Measurements from ENCODE around the gene PPP2R2C. TPM values are rescaled to one million over a fixed set of nuclear protein-coding genes. Genes with fewer than 3 reads are reported as not detected.

Gene PPP2R2C
- total RNA-seq, 6 experiments from 2014 or later = 0.14 to 0.25 (median 0.23) TPM; not detected in 2

GRCh38 chr4:6516281-6516680 is 43.9 kb upstream of the PPP2R2C start:
- Mint-ChIP-seq H3K27ac (no peak overlapping the region), H3K27me3 (ENCODE audit: insufficient read depth) (peaks cover 11% of the 10 kb centered on the region), H3K4me3 (no peak overlapping the region), H3K36me3 (ENCODE audit: low read depth) (peaks cover under 1% of the 10 kb centered on the region), H3K9me3 (peaks cover 10% of the 10 kb centered on the region), H3K4me1 (ENCODE audit: low read depth) (no peaks in the 10 kb centered on the region)
- TF ChIP-seq CTCF (IDR thresholded peaks at IDR 0.05) = no peak
- DNase-seq = no peak

- peaks cover 5% of the 10 kb centered on the region for H3K36me3 Mint-ChIP-seq (ENCODE audit: low read depth)
- peaks cover 14% of the 10 kb centered on the region for H3K9me3 Mint-ChIP-seq
- H3K4me3 Mint-ChIP-seq = no peak overlapping the region
- peaks cover 4% of the 10 kb centered on the region; the same call in 1 of the 2 replicates for H3K4me1 Mint-ChIP-seq (ENCODE audit: low read depth)
- DNase-seq = no peak
- no peaks in the 10 kb centered on the region; the same call in 1 of the 2 replicates for H3K27me3 Mint-ChIP-seq (ENCODE audit: insufficient read depth)
- no peak for TF ChIP-seq CTCF (IDR thresholded peaks at IDR 0.05)
- no peak overlapping the region for H3K27ac Mint-ChIP-seq
Observed at GRCh38 chr4:6513678-6514077, 41.3 kb upstream of the PPP2R2C start.

GRCh38 chr4:6509587-6509986 is 37.2 kb upstream of the PPP2R2C start:
- Mint-ChIP-seq H3K9me3 (peaks cover 30% of the 10 kb centered on the region), H3K4me3 (no peak overlapping the region), H3K36me3 (ENCODE audit: low read depth) (peaks cover 5% of the 10 kb centered on the region), H3K27ac (no peak overlapping the region), H3K4me1 (ENCODE audit: low read depth) (peaks cover 4% of the 10 kb centered on the region; the same call in 1 of the 2 replicates), H3K27me3 (ENCODE audit: insufficient read depth) (no peaks in the 10 kb centered on the region; the same call in 1 of the 2 replicates)
- DNase-seq = no peak
- TF ChIP-seq CTCF (IDR thresholded peaks at IDR 0.05) = no peak

- peaks cover 35% of the 10 kb centered on the region for H3K9me3 Mint-ChIP-seq
Observed at GRCh38 chr4:6507345-6507744, 34.9 kb upstream of the PPP2R2C start.

GRCh38 chr4:6506616-6507140 is 34.3 kb upstream of the PPP2R2C start:
- DNase-seq = no peak
- Mint-ChIP-seq H3K36me3 (ENCODE audit: low read depth) (peaks cover 5% of the 10 kb centered on the region), H3K4me3 (no peak overlapping the region), H3K27ac (no peak overlapping the region), H3K27me3 (ENCODE audit: insufficient read depth) (peaks cover 8% of the 10 kb centered on the region), H3K9me3 (peaks cover 35% of the 10 kb centered on the region), H3K4me1 (ENCODE audit: low read depth) (peaks cover 4% of the 10 kb centered on the region; the same call in 1 of the 2 replicates)
- TF ChIP-seq CTCF (IDR thresholded peaks at IDR 0.05) = no peak

More at GRCh38 chr4:6507345-6507744, 34.9 kb upstream of the PPP2R2C start:
- Mint-ChIP-seq H3K4me1 (ENCODE audit: low read depth) (peaks cover 4% of the 10 kb centered on the region; the same call in 1 of the 2 replicates), H3K36me3 (ENCODE audit: low read depth) (peaks cover 5% of the 10 kb centered on the region), H3K27me3 (ENCODE audit: insufficient read depth) (peaks cover 2% of the 10 kb centered on the region; the same call in 1 of the 2 replicates), H3K4me3 (no peak overlapping the region), H3K27ac (no peak overlapping the region)
- DNase-seq = no peak
- TF ChIP-seq CTCF (IDR thresholded peaks at IDR 0.05) = no peak

Data from HFFc6 (cell line).